IPS-18a (cell line): Measurements from ENCODE around the gene EPB41.
"Not testable (repeated sequence)": the region's sequence is repeated elsewhere in the genome, so short reads cannot be mapped to it uniquely, and the experiment has no call there.

Experiments
- H3K27ac ChIP-seq: one replicate; pipeline ENCODE4 v1.5.1; 2013; ENCODE audit warnings: low read length
- H3K27me3 ChIP-seq: one replicate; pipeline ENCODE4 v1.6.1; 2013; ENCODE audit warnings: mild to moderate bottlenecking, low read length; ENCODE audit not compliant: control insufficient read depth, insufficient read depth
- H3K36me3 ChIP-seq: one replicate; pipeline ENCODE4 v1.6.1; 2013; ENCODE audit warnings: low read depth, low read length; ENCODE audit not compliant: control insufficient read depth
- H3K4me1 ChIP-seq: one replicate; pipeline ENCODE4 v1.6.1; 2013; ENCODE audit warnings: low read depth, low read length; ENCODE audit not compliant: control insufficient read depth
- H3K4me3 ChIP-seq: one replicate; pipeline ENCODE4 v1.5.1; 2013; ENCODE audit warnings: low read length
- H3K9ac ChIP-seq: one replicate; pipeline ENCODE4 v1.6.1; 2013; ENCODE audit warnings: mild to moderate bottlenecking, low read length, moderate library complexity
- H3K9me3 ChIP-seq: one replicate; pipeline ENCODE4 v1.6.1; 2013; ENCODE audit warnings: low read depth, low read length; ENCODE audit not compliant: control insufficient read depth

Gene EPB41

GRCh38 chr1:28934676-28935075 lies 20.3 kb downstream of the EPB41 start:
- no peak overlapping the region for H3K4me3 ChIP-seq
- H3K9me3 ChIP-seq: no peaks in the 10 kb centered on the region
- no peak overlapping the region for H3K27ac ChIP-seq
- H3K27me3 ChIP-seq: no peaks in the 10 kb centered on the region
- H3K9ac ChIP-seq: no peak overlapping the region
- no peaks in the 10 kb centered on the region for H3K36me3 ChIP-seq
- H3K4me1 ChIP-seq: no peaks in the 10 kb centered on the region

GRCh38 chr1:28935293-28935692 lies 20.9 kb downstream of the EPB41 start:
- no peak overlapping the region for H3K4me3 ChIP-seq
- no peaks in the 10 kb centered on the region for H3K9me3 ChIP-seq
- no peak overlapping the region for H3K9ac ChIP-seq
- no peak overlapping the region for H3K27ac ChIP-seq
- no peaks in the 10 kb centered on the region for H3K36me3 ChIP-seq
- H3K4me1 ChIP-seq: no peaks in the 10 kb centered on the region
- no peaks in the 10 kb centered on the region for H3K27me3 ChIP-seq

- H3K4me3 ChIP-seq: no peak overlapping the region
Observed at GRCh38 chr1:28936094-28936493, 21.7 kb downstream of the EPB41 start.

GRCh38 chr1:28936528-28936927 lies 22.2 kb downstream of the EPB41 start:
- Histone ChIP-seq H3K4me3 (no peak overlapping the region), H3K36me3 (no peaks in the 10 kb centered on the region), H3K9ac (no peak overlapping the region), H3K4me1 (no peaks in the 10 kb centered on the region), H3K9me3 (no peaks in the 10 kb centered on the region), H3K27me3 (no peaks in the 10 kb centered on the region), H3K27ac (no peak overlapping the region)

More at GRCh38 chr1:28936094-28936493, 21.7 kb downstream of the EPB41 start:
- Histone ChIP-seq H3K36me3 (no peaks in the 10 kb centered on the region), H3K4me1 (no peaks in the 10 kb centered on the region), H3K27ac (no peak overlapping the region), H3K9ac (no peak overlapping the region), H3K9me3 (no peaks in the 10 kb centered on the region), H3K27me3 (no peaks in the 10 kb centered on the region)

GRCh38 chr1:28943581-28943980 lies 29.2 kb downstream of the EPB41 start:
- not testable (repeated sequence) for H3K27me3 ChIP-seq, H3K4me1 ChIP-seq, H3K27ac ChIP-seq, H3K9ac ChIP-seq, H3K4me3 ChIP-seq, H3K36me3 ChIP-seq, H3K9me3 ChIP-seq

- no peaks in the 10 kb centered on the region for H3K9me3 ChIP-seq
- no peaks in the 10 kb centered on the region for H3K36me3 ChIP-seq
- H3K27ac ChIP-seq: no peak overlapping the region
- no peak overlapping the region for H3K9ac ChIP-seq
- no peak overlapping the region for H3K4me3 ChIP-seq
- no peaks in the 10 kb centered on the region for H3K27me3 ChIP-seq
- H3K4me1 ChIP-seq: peaks cover 9% of the 10 kb centered on the region
Observed at GRCh38 chr1:28950006-28950405, 35.6 kb downstream of the EPB41 start.

- Histone ChIP-seq H3K4me1 (peaks cover 9% of the 10 kb centered on the region), H3K27me3 (no peaks in the 10 kb centered on the region), H3K4me3 (no peak overlapping the region), H3K27ac (no peak overlapping the region), H3K36me3 (no peaks in the 10 kb centered on the region), H3K9me3 (no peaks in the 10 kb centered on the region), H3K9ac (no peak overlapping the region)
Observed at GRCh38 chr1:28950449-28950848, 36.1 kb downstream of the EPB41 start.

GRCh38 chr1:28954126-28954726 lies 39.9 kb downstream of the EPB41 start:
- H3K4me1 ChIP-seq: peaks cover 9% of the 10 kb centered on the region
- no peaks in the 10 kb centered on the region for H3K36me3 ChIP-seq
- H3K4me3 ChIP-seq: no peak overlapping the region

GRCh38 chr1:28956038-28956464 lies 41.7 kb downstream of the EPB41 start:
- H3K9ac ChIP-seq: no peak overlapping the region
- no peaks in the 10 kb centered on the region for H3K9me3 ChIP-seq
- no peak overlapping the region for H3K27ac ChIP-seq

More at GRCh38 chr1:28954126-28954726, 39.9 kb downstream of the EPB41 start:
- no peaks in the 10 kb centered on the region for H3K27me3 ChIP-seq
- H3K27ac ChIP-seq: no peak overlapping the region
- H3K9me3 ChIP-seq: no peaks in the 10 kb centered on the region
- no peak overlapping the region for H3K9ac ChIP-seq

GRCh38 chr1:28962114-28962831 lies 47.9 kb downstream of the EPB41 start:
- not testable (repeated sequence) for H3K27me3 ChIP-seq, H3K9me3 ChIP-seq, H3K4me3 ChIP-seq, H3K27ac ChIP-seq, H3K9ac ChIP-seq, H3K4me1 ChIP-seq, H3K36me3 ChIP-seq

More at GRCh38 chr1:28956038-28956464, 41.7 kb downstream of the EPB41 start:
- Histone ChIP-seq H3K4me3 (no peak overlapping the region), H3K4me1 (peaks cover 9% of the 10 kb centered on the region), H3K36me3 (no peaks in the 10 kb centered on the region), H3K27me3 (no peaks in the 10 kb centered on the region)

- Histone ChIP-seq H3K9me3 (no peaks in the 10 kb centered on the region), H3K27ac (no peak overlapping the region), H3K4me1 (peaks cover 5% of the 10 kb centered on the region), H3K9ac (no peak overlapping the region), H3K4me3 (no peak overlapping the region), H3K27me3 (no peaks in the 10 kb centered on the region), H3K36me3 (no peaks in the 10 kb centered on the region)
Observed at GRCh38 chr1:28965271-28965870, 51.0 kb downstream of the EPB41 start.
